Stimulated activated CD4-positive, alpha-beta T cell treated with anti-CD3 and anti-CD28 coated beads, Interleukin-2, amount 100 ng/mL, for 4 hours (primary cell): ENCODE measurements around the gene BEX5.
"Not testable (repeated sequence)": the region's sequence is repeated elsewhere in the genome, so short reads cannot be mapped to it uniquely, and the experiment has no call there.

Experiments
- DNase-seq: peaks from one replicate; pipeline ENCODE4 v3.0.0-alpha.2; 2020; ENCODE audit warnings: low read depth

Gene BEX5

GRCh38 chrX:102155806-102156179, at the start of gene BEX5:
BEX5 (minus strand) TSS chrX:102155977; CDS start chrX:102154265, 1,712 bp downstream.
- DNase-seq, result peak; percentile 34

DNA sequence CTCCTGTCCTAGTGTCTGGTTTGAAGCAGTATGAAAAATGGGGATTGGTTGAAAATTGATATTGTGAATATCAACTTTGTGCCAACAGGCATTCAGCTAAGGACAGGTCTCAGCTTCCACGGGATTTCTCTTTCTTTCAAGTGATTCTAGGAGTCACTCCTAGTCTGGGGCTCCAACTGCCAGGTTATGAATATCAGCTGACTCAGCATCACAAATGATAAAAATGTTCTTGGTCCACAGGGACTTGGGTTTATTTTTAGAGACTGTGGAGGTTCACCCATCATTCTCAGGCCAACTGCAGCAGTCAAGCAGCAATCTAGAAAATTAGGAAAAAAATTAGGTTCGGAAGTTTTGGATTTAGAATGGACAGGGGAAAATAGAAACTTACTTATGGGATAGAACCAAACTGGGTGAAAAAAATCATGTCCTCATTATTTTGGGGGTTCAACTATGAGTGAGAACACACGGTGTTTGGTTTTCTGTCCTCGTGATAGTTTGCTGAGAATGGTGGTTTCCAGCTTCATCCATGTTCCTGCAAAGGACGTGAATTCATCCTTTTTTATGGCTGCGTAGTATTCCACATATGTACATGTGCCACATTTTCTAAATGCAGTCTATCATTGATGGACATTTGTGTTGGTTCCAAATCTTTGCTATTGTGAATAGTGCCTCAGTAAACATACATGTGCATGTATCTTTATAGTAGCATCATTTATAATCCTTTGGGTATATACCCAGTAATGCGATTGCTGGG, 30.4 kb upstream of the BEX5 start:
- no peak for DNase-seq

DNA sequence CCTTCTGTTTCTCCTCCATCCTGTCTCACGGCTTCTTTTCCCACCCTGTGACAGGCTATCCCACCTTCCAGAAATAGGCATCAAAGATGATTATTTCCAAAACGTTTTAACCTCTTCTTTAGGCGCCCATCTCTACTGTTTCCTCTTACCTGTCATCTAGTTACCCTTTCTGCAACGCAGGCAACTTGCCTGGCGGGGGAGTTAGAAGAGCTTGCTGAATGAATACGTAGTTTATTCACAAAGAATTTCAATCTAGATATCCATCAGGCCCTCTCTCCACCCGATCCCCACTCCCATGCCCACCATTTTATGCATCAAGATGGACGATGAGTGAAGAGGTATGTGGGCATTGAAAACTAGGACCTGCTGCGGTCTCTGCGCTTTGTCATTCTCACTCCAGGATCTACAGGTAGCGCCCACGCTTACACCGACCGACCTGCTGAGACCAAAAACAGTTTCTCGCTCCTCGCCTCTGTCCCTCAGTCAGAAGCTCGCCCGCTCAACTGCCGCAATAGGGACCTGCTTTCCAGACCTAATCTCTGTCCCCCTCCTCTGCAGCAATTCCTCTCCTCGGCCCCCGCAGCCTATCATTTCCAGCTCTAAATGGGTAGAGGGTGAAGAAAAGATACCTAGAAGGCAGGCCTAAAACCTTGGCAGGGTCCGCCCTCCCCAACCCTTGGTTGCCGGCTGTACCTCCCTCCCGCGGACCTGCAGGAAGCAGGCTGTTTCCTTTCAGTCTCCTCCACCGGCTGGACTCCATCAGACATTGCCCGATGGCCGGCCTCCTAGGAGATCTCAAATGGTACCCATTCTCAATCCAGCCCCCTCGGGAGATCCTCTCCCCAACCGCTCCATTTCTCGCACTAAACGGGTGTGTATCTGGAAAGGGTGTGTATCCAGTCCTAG, 624 bp downstream of the BEX5 start:
- DNase-seq, result no peak

GRCh38 chrX:102154218-102154860, 1.4 kb downstream of the BEX5 start:
- no peak for DNase-seq

GRCh38 chrX:102142274-102142673, 13.5 kb downstream of the BEX5 start, which contains the start of gene TCEAL6:
TCEAL6 (minus strand) TSS chrX:102142481.
- not testable (repeated sequence) for DNase-seq

DNA sequence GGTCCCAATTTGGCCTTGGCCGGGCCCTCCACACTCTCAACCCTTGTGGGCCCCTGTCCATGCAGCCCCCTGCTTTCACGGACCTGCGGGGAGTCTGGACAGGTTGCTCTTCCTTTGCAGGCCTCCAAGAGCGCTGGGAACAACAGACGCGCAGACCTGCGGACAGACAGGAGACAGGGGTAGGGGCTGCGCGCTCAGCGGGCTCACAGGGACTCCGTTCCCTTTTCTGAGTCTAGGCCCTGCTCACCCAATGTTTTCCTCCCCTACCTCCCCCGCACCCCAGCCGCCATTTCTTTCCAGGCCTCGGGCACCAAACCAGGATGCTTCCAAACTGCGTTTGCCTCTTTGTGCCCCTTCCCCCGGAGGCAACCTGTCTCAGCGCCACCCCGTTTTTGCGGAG, 14.1 kb downstream of the BEX5 start:
- DNase-seq, result not testable (repeated sequence)

GRCh38 chrX:102140876-102141275, 14.9 kb downstream of the BEX5 start:
- DNase-seq, result not testable (repeated sequence)

GRCh38 chrX:102138064-102138463, 17.7 kb downstream of the BEX5 start:
- DNase-seq, result no peak

DNA sequence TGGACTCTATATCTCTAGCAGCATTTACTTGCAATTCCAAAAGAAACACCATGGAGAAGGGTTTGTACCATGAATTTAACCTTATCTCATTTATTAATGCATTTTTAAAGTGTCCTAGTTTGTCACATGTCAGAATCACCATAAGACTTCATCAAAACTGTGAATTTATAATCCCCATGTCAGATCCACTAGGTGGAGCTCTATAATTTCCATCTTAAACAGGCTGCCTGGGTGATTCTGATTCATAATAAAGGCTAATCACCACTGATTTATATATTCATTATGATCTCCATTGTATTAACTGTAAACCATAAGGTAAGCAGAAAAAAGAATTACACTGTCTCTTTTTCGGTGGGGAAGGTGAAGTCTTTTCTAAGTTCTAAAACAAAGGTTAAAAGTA, 26.3 kb downstream of the BEX5 start:
- DNase-seq, result no peak

DNA sequence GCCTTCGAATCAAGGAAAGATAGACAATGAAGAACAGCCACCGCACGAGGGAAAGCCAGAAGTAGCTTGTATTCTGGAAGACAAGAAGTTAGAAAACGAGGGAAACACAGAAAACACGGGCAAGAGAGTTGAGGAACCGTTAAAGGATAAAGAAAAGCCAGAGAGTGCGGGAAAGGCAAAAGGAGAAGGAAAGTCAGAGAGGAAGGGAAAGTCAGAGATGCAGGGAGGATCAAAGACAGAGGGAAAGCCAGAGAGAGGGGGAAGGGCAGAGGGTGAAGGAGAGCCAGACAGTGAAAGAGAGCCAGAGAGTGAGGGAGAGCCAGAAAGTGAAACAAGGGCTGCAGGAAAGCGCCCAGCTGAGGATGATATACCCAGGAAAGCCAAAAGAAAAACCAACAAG, 28.9 kb downstream of the BEX5 start:
- no peak for DNase-seq

DNA sequence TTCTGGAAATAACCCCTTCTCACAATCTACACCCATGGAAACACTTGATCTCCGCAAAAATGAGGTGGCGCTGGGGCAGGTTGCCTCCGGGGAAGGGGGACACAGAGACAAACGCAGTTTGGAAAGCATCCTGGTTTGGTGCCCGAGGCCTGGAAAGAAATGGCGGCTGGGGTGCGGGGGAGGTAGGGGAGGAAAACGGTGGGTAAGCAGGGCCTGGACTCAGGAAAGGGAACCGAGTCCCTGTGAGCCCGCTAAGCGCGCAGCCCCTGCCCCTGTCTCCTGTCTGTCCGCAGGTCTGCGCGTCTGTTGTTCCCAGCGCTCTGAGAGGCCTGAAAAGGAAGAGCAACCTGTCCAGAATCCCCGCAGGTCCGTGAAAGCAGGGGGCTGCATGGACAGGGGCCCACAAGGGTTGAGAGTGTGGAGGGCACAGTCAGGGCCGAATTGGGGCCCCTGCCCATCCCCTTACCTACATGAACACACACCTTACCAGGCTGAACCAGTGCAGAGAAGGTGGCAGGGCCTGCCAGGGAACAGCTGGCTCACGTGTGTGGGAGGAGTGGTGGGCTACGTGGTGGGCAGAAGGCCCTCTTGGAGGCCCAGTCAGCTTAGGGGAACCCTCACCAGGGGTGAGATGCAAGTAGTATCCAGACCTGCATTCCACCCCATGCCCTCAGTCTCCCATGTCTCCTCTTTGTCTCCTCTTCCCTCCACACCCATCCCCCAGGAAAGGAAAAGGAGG, 29.5 kb downstream of the BEX5 start:
- not testable (repeated sequence) for DNase-seq

DNA sequence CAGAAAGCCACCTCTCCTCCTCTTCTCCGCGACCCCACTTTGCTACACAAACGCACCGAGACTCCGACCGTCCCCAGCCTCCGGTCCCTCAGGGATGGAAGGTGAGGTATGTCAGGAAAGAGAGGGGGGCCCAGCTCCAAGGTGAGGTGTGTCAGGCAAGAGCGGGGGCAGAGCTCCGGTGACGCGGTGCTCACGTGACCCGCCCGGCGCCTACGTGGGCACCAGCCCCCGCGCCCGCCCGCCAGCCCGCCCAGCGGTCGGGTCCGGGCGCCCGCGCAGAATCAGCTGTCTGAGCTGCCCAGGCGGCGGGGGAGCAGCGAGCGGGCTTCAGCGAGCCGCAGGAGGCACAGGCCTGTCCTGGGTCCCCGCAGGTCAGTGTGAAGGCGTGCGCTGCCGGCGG, 30.3 kb downstream of the BEX5 start, which contains the start of gene TCEAL2:
TCEAL2 (plus strand) TSS at position 244 of the 400 bp plus-strand sequence. CDS start 1,152 bp downstream, outside the sequence.
- DNase-seq, result peak; percentile 11

DNA sequence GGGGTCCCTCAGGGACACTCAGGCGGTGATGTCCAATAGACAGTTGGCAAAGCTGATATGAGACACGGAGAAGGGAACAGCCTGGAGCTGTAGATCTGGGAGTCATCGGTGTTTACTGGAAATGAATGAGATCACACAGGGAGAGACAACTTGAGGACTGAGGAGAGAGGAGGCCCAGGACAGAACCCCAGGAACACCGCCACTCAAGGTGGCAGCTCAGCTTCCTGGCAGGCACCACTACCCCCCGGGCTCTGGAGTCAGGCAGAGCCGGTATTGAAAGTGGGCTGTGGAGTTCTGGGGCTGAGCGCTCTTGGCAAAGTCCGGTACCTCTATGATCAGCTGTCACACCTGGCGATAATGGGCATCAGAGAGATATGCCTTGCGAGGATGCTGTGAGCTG, 30.8 kb downstream of the BEX5 start:
- not testable (repeated sequence) for DNase-seq

GRCh38 chrX:102115748-102116147, 40.0 kb downstream of the BEX5 start:
- no peak for DNase-seq

DNA sequence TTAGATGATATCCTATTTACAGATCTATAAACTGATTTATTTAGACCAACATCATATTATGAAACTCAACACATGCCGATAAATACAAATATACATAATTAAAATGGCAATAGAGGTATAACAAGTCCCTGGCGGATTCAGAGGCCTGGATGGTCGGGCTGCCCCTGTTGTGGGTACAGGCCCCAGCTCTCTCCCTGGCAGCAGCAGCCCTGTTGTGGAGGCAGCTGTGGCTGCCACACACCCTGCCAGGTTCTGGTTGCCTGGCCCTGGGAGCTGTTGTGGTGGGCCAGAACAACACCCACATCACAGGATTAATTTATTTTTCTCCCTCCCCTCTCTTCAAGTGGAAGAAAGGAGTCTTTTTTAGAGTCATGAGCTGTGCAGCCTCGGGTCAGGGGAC, 42.4 kb downstream of the BEX5 start:
- DNase-seq, result no peak
